ENCODE results near the gene WDR38.

DNA sequence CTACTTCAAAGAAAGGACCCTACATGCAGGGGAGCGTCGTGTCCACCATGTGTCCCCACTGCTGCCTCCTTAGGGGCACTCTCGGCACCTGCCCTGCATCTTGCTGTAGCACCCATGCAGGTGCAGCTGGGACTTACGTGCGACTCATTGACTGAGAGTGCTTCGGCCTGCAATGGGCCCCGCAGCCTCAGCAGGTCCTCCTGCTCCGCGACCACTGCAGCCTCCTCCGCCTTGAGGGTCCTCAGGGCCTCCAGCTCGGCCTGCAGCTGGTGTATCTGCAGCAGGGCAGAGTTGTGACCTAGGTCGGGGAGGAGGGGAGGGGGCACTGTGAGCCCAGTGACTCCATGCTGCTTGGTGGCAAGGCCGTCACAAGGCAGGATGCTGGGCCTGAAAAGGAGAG is 35.7 kb downstream of the WDR38 start:
- TF ChIP-seq, protein P1, sequence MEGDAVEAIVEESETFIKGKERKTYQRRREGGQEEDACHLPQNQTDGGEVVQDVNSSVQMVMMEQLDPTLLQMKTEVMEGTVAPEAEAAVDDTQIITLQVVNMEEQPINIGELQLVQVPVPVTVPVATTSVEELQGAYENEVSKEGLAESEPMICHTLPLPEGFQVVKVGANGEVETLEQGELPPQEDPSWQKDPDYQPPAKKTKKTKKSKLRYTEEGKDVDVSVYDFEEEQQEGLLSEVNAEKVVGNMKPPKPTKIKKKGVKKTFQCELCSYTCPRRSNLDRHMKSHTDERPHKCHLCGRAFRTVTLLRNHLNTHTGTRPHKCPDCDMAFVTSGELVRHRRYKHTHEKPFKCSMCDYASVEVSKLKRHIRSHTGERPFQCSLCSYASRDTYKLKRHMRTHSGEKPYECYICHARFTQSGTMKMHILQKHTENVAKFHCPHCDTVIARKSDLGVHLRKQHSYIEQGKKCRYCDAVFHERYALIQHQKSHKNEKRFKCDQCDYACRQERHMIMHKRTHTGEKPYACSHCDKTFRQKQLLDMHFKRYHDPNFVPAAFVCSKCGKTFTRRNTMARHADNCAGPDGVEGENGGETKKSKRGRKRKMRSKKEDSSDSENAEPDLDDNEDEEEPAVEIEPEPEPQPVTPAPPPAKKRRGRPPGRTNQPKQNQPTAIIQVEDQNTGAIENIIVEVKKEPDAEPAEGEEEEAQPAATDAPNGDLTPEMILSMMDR (conservative IDR thresholded peaks at IDR 0.05 in 1 of 2, IDR thresholded peaks at IDR 0.05 in 1 of 2; ENCODE audit: low read depth in 1 of 2, low read length in 2 of 2) = no peak
- TF ChIP-seq EZH2 (IDR thresholded peaks at IDR 0.05; ENCODE audit: low read length, missing control alignments) = no peak
